ENCODE measurements around the gene PDILT. TPM values are rescaled to one million over a fixed set of nuclear protein-coding genes. Genes with fewer than 3 reads are reported as not detected.
"Not testable (repeated sequence)": the region's sequence is repeated elsewhere in the genome, so short reads cannot be mapped to it uniquely, and the experiment has no call there.

The PDILT gene
- total and polyA plus RNA-seq, 2 experiments from 2014 or later = not detected

DNA sequence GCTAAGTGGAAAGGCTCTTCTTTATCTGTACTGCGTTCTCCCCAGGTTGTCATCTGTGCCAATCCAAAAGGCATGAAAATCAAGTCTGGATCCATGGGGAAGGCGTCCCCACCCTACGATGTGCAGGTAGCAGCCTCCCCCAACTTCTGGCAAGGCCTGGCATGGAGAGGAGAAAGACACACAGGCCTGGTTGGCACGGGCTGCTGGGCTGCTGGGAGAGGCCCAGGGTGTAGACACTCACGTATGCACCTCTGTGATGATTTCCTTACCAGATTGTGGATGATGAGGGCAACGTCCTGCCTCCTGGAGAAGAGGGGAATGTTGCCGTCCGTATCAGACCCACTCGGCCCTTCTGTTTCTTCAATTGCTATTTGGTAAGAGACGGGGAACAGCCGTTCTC is 26.4 kb upstream of the PDILT start:
- Histone ChIP-seq H3K36me3 (no peaks in the 10 kb centered on the region), H3K27ac (no peak overlapping the region), H3K4me1 (ENCODE audit: low read depth) (no peaks in the 10 kb centered on the region), H3K9me3 (ENCODE audit: low read depth) (no peaks in the 10 kb centered on the region), H3K27me3 (no peaks in the 10 kb centered on the region), H3K4me3 (no peak overlapping the region)
- DNase-seq (ENCODE audit: low read depth in 1 of 2, low spot score in 1 of 2) = no peak
- no peak for TF ChIP-seq CTCF (IDR thresholded peaks at IDR 0.05; ENCODE audit: low read depth, low read length)

GRCh38 chr16:20430480-20430879 is 25.9 kb upstream of the PDILT start:
- not testable (repeated sequence) for DNase-seq (ENCODE audit: low read depth in 1 of 2, low spot score in 1 of 2); H3K4me3 ChIP-seq; H3K4me1 ChIP-seq (ENCODE audit: low read depth); H3K36me3 ChIP-seq; H3K27ac ChIP-seq; H3K9me3 ChIP-seq (ENCODE audit: low read depth); H3K27me3 ChIP-seq

- not testable (repeated sequence) for H3K4me1 ChIP-seq (ENCODE audit: low read depth); DNase-seq (ENCODE audit: low read depth in 1 of 2, low spot score in 1 of 2); H3K27me3 ChIP-seq; H3K27ac ChIP-seq; H3K4me3 ChIP-seq; H3K36me3 ChIP-seq; H3K9me3 ChIP-seq (ENCODE audit: low read depth)
Measured at GRCh38 chr16:20429499-20429898, 25.0 kb upstream of the PDILT start.

DNA sequence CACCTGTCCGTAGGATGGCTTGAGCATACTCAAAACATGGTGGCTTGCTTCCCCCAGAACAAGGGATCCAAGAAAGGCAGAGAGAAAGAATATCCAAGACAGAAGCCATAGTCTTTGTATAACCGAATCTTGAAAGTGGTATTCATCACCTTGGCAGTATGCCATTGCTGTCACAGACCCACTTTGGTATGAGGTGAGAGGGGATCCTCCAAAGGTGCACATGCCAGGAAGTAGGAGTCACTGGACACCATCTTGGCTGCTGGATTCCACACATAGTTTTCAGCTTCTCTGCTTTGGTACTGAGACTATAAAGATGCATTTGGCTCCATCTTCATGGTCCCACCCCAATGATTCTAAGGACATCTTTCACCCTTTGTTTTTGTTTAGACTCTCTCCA is 22.9 kb upstream of the PDILT start:
- not testable (repeated sequence) for H3K4me3 ChIP-seq; H3K9me3 ChIP-seq (ENCODE audit: low read depth); H3K36me3 ChIP-seq; H3K4me1 ChIP-seq (ENCODE audit: low read depth); DNase-seq (ENCODE audit: low read depth in 1 of 2, low spot score in 1 of 2); H3K27ac ChIP-seq; H3K27me3 ChIP-seq

DNA sequence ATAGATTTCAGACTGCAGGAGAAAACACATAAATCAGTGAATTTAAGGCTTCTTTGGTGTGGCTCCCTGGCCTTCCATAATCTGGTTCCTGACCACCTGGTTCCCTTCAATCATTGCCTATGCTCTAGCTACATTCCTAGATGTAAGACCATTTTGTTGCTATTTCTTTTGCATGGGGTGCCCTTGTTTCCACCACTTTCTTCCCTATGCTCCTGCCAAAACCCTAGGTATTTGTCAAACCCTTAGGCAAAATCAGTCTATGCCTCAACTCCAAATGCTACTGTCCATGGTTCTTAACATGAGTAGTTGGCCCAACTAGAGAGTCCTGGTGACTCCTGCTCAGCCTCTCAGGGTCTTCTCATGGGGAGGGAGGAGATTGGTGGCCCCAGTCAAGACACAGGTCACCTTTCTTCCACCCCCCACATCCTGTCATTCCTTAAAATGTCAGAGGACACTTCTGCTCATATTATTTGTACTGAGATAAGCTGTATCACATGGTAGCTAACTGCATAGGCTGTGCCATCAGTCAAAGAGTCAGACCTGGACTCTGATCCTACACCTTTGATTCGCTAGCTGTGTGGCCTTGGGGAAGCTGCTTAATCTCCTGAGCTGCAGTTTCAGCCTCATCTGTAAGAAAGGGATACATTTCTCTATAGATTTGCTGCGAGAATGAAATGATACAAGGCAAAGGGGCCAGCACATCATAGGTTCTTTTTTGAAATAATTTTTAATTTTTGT is 19.8 kb upstream of the PDILT start:
- no peak for DNase-seq (ENCODE audit: low read depth in 1 of 2, low spot score in 1 of 2)
- H3K9me3 ChIP-seq (ENCODE audit: low read depth) = no peaks in the 10 kb centered on the region
- no peaks in the 10 kb centered on the region for H3K27me3 ChIP-seq
- no peak for TF ChIP-seq CTCF (IDR thresholded peaks at IDR 0.05; ENCODE audit: low read depth, low read length)
- no peaks in the 10 kb centered on the region for H3K4me1 ChIP-seq (ENCODE audit: low read depth)
- H3K27ac ChIP-seq = no peak overlapping the region
- no peak overlapping the region for H3K4me3 ChIP-seq
- no peaks in the 10 kb centered on the region for H3K36me3 ChIP-seq

- H3K27ac ChIP-seq; H3K27me3 ChIP-seq; DNase-seq (ENCODE audit: low read depth in 1 of 2, low spot score in 1 of 2); H3K36me3 ChIP-seq; H3K9me3 ChIP-seq (ENCODE audit: low read depth); H3K4me1 ChIP-seq (ENCODE audit: low read depth); H3K4me3 ChIP-seq: not testable (repeated sequence)
Measured at GRCh38 chr16:20423772-20424128, 19.2 kb upstream of the PDILT start.

DNA sequence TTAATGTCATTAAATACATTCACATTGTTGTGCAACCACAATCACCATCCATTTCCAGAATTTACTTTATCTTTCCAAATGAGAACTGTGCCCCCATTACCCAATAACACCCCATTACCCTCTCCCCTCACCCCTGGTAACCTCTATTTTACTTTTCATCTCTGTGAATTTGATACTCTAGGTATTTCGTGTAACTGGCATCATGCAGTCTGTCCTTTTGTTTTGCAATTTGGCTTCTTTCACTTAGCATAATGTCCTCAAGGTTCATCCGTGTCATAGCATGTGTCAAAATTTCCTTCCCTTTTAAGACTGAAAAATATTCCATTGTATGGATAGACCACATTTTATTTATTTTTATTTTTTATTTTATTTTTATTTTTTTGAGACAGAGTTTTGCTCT is 17.2 kb upstream of the PDILT start:
- not testable (repeated sequence) for H3K36me3 ChIP-seq; H3K9me3 ChIP-seq (ENCODE audit: low read depth); H3K4me3 ChIP-seq; H3K27me3 ChIP-seq; H3K4me1 ChIP-seq (ENCODE audit: low read depth); H3K27ac ChIP-seq; DNase-seq (ENCODE audit: low read depth in 1 of 2, low spot score in 1 of 2)

DNA sequence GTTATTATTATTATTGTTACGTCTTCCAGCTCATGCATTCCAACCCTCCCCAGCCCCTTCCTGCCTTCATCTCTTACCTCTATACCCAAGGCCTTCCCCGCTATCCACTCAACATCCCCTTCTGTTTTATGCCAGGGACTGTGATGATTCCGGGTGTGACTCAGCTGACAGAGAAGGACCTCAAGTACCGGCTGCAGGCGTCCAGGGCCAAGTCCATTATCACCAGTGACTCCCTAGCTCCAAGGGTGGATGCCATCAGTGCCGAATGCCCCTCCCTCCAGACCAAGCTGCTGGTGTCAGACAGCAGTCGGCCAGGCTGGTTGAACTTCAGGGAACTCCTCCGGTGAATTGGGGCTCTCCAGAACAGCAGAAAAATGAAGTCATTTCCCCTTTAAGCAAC is 14.6 kb upstream of the PDILT start:
- not testable (repeated sequence) for H3K27me3 ChIP-seq; H3K4me1 ChIP-seq (ENCODE audit: low read depth); H3K4me3 ChIP-seq; DNase-seq (ENCODE audit: low read depth in 1 of 2, low spot score in 1 of 2); H3K36me3 ChIP-seq; H3K9me3 ChIP-seq (ENCODE audit: low read depth); H3K27ac ChIP-seq

DNA sequence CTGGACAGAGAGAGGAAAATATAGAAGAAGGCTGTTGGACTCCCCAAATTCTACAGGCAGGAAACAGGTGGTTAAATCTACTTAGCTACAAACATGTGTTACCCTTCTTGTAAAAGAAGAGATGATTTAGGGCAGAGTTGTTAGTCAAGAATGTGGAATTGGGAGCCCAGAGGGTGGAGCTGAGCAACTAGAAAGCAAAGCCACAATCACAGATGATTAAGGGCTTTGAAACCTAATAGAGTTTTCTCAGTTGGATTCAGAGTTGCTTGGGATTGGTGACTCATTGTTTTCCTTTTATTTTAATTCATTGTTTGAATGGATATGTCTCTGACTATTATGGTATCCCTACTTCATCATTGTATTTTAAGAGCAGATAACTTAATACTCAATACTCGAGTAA is 11.0 kb upstream of the PDILT start:
- no peak overlapping the region for H3K4me3 ChIP-seq
- DNase-seq (ENCODE audit: low read depth in 1 of 2, low spot score in 1 of 2) = peak in 1 of 2 donors; percentile 10
- H3K36me3 ChIP-seq = no peaks in the 10 kb centered on the region
- TF ChIP-seq CTCF (IDR thresholded peaks at IDR 0.05; ENCODE audit: low read depth, low read length) = no peak
- H3K4me1 ChIP-seq (ENCODE audit: low read depth) = no peaks in the 10 kb centered on the region
- no peaks in the 10 kb centered on the region for H3K27me3 ChIP-seq
- no peaks in the 10 kb centered on the region for H3K9me3 ChIP-seq (ENCODE audit: low read depth)
- no peak overlapping the region for H3K27ac ChIP-seq
